D341Med (cell line): ENCODE data around the gene MAP2K4.
"Not testable (repeated sequence)": the region's sequence is repeated elsewhere in the genome, so short reads cannot be mapped to it uniquely, and the experiment has no call there.

Experiments used
- DNase-seq: peaks from one replicate; pipeline ENCODE4 v3.0.0; 2012; ENCODE audit warnings: low spot score

Gene MAP2K4

DNA sequence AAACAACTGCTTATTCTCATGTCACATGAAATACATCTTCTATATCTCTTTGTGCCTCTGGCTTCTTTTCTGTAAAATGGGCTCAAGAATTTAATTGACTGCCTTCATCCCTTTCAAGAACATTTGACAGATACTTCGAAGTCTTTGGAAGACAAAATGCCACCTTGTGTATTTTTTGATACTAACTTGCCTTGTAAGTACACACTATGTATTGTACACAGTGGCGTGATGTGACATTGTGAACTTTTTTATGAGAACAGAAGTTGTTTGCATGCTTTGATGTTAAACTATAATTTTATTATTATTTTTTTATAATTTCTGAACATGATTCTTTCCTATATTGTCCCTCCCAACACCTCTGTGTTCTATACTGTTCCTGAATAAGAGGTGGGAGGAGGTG lies 73.7 kb downstream of the MAP2K4 start:
- no peak for DNase-seq

- DNase-seq: no peak
Measured at GRCh38 chr17:12095522-12095921, 74.8 kb downstream of the MAP2K4 start.

GRCh38 chr17:12097326-12097725 lies 76.6 kb downstream of the MAP2K4 start:
- no peak for DNase-seq

DNA sequence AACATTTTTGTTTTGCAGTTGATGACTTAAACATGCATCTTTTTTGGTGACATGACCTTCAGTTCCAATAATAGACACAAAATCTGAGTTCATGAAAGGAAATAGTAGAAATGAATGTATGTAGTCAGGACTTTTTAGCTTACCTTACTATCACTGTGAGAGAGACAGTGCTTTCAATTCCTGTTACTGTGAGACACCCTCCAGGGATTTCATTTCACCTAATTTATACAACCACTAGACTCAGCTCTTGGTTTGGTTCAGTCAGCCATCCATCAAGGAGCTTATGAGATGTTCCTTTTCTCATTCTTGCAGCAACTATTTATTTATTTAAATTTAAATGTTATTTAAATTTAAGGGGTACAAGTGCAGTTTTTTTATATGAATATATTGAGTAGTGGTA lies 77.9 kb downstream of the MAP2K4 start:
- DNase-seq: no peak

DNA sequence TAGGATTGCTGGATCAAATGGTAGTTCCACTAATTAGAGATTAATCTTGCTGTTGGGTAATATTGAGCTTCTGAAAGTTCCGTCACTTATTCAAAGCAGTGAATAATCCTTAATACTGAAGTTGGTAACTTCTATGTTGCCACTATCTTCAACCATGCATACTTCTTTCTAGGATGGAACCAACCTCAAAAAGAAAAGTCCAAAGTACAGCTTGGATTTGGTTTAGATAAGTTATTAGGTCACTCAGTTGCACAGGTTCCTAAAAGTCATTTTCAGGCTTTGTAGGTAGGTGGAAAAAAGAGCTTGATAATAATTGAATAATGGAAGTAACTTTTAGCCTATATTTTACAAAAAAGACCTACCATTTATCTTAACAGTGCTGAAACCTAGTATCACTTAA lies 78.7 kb downstream of the MAP2K4 start:
- no peak for DNase-seq

DNA sequence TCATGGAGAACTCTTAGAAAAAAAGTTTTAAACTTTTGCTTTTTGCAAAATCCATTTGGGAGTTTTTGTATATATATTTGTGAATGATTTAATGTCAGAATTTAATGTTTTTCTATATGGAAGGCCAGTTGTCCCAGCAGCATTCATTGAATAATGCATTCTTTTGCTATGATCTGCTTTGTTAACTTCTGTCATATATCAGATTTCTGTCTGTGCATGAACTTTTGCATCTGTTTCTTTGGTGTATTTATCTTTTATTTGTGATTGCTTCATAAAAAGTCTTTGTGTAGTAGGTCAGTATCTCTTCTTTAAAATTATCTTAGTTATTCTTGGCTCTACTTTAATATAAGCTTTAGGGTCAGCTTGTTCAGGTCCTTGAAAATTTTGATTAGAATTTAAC lies 84.2 kb downstream of the MAP2K4 start:
- no peak for DNase-seq

GRCh38 chr17:12107905-12108304 lies 87.2 kb downstream of the MAP2K4 start:
- DNase-seq: no peak

DNA sequence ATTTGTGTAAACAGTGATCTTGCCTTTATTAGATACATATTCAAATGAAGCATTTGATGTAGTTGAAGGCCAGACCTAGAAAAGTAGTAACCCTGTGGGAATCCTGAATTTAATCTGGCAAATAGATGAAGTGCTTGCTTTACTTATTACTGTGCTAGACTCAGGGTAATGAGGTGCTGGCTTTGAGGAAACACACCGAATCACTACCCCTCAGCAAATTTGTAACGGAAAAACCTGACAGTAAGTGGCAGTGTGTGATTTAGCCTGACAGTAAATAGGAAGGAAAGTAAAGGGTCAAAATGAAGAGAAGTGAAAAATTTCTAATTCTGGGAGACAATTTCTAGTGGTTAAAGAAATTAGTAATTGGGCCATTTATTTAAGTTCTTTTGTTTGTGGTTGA lies 90.2 kb downstream of the MAP2K4 start:
- DNase-seq: no peak

GRCh38 chr17:12113156-12113555 lies 92.5 kb downstream of the MAP2K4 start:
- no peak for DNase-seq

DNA sequence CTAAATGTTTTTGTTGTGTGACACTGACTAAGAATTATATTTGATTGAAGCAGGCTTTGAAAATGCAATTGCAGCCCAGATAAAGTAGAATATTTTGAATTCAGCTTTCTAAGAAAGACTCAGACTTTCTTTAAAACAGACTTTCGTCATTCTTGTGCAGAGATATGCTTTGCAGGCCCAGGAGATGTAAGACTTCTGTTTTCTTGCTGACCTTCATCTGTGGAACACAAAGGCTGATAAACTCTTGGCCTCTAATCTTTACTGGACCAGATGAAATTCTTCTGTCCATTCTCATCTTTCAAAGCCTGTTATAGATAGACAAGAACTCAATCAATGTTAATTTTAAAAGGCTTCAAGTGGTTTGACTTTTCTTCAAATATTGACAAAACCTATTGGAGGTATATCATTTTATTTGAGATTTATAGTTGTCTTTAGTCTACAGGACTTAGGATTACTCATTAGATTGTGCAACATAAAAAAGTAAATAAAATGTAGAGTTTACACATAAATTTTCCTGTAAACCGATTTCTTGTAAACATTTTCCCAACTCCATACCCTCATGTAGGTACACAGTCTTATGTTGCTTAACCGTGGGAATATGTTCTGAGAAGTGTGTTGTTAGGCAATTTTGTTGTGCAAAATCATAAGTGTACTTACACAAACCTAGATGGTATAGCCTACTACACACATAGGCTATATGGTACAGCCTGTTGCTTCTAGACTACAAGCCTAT lies 94.2 kb downstream of the MAP2K4 start:
- no peak for DNase-seq

GRCh38 chr17:12116143-12116542 lies 95.5 kb downstream of the MAP2K4 start:
- no peak for DNase-seq

DNA sequence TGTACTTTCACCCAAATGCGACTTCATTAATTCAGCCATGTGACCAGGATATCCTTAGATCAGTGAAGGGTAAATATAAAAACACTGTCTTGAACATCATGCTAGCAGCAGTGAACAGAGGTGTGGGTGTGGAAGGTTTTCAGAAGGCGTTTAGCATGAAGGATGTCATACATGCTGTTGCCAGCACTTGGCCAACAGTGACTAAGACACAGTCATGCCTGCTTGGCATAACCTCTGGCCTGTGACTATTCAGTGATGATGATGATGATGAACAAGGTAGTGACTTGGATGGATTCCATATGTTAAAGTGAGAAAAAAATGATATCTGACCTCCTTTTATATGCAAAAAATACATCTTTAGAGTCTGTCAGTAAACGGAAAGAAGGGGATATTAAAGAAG lies 97.9 kb downstream of the MAP2K4 start:
- no peak for DNase-seq

DNA sequence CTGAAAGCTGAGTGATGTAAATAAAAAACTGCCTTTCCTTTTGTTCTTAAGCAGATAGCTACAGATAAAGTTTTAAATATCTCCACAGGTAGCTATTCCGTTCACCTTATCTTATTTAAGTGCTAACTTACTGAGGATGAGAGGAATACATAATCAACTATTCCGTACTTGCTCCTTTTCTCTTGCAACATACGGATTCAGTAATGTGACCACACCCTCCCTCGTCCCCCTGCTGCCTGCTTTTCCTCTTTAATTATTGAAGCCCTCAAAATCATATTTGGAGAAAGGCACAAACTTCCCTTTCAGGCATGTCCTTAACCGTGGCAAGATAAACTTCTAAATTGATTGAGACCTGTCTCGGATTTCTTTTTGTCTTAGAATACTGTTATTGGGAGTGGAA lies 101.4 kb downstream of the MAP2K4 start:
- DNase-seq: no peak

DNA sequence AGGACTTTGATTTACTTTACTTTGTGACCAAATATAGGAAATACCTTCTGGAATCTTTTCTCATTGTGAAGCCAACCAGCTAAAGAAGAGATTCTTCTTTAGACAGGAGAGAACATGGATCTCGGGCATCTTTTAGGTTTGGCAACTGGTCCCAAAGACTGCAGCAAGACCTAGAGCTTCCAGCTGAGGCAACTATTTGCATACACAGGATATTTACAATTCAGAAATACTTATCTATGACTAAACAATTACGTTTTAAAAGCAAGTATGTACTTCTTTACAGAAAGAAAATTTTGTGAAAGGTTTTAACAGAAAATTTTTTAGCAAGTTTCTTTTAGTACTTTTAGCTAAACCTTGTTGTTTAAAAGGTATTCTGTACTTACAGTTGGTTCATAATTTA lies 106.5 kb downstream of the MAP2K4 start:
- no peak for DNase-seq

- no peak for DNase-seq
Measured at GRCh38 chr17:12127667-12128066, 107.0 kb downstream of the MAP2K4 start.

DNA sequence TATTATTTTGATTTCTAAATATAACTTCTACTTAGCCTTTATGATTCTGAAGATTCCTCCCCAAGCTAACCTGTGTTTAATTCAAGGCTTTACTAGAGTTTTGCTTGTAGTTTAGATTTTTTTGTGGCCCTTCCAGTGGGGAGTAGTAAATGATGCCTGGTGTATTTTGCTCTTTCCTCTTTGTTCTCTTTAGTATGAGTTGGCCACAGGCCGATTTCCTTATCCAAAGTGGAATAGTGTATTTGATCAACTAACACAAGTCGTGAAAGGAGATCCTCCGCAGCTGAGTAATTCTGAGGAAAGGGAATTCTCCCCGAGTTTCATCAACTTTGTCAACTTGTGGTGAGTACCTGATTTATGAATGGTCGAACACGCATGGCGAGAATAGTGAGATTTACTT lies 108.3 kb downstream of the MAP2K4 start:
- no peak for DNase-seq

DNA sequence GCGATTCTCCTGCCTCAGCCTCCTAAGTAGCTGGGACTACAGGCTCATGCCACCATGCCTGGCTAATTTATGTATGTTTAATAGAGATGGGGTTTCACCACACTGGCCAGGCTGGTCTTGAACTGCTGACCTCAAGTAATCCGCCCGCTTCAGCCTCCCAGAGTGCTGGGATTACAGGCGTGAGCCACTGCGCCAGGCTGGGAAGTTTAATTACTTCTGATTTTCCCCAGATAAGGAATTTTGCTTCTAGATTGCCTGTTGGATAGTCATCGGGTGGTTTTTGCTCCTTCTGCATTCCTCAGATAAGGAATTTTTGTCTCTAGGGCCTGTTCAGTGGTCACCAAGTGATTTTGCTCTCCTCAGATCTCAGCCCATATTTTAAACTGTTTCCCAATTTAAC lies 112.5 kb downstream of the MAP2K4 start:
- DNase-seq: no peak

- no peak for DNase-seq
Measured at GRCh38 chr17:12134101-12134500, 113.4 kb downstream of the MAP2K4 start.

GRCh38 chr17:12134587-12134986 lies 113.9 kb downstream of the MAP2K4 start:
- no peak for DNase-seq

- no peak for DNase-seq
Measured at GRCh38 chr17:12136243-12136642, 115.6 kb downstream of the MAP2K4 start.

DNA sequence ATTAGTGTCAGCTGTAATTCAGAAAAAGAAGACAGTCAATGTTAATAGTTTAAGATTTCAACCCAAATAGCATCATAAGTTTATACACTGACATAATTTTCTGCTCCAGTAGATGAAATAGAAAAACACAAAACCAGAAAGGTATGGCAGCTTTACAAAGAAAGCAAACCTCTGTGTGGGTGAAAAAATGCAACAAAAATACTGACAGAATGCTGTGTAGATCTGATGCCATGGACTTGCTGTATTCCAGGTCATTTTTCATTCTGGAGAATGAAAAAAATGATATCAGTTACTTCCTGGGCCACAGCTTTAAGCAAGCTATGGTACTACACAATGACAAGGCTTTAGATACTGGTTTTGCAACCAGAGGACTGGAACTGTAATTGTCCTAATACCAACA lies 116.0 kb downstream of the MAP2K4 start:
- no peak for DNase-seq

- DNase-seq: no peak
Measured at GRCh38 chr17:12137859-12138258, 117.2 kb downstream of the MAP2K4 start.

DNA sequence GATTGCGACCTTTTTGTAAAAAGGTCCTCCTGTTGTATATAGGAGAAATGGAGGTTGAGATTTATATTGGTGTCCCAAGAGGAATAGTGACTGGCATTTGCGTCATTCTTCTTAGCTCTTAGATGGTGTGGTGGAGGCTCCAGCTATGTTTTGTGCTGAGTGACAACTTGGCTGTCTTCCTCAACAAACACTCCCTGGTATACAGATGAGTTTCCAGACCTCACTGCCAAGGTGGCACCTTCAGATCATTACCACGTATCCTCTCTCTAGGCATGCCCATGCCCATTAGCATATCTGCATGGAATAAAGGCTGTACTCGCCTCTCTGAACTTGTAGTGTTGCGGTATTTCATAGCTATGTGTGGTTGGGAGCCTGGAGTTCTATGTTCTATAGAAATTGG lies 120.0 kb downstream of the MAP2K4 start:
- DNase-seq: no peak

DNA sequence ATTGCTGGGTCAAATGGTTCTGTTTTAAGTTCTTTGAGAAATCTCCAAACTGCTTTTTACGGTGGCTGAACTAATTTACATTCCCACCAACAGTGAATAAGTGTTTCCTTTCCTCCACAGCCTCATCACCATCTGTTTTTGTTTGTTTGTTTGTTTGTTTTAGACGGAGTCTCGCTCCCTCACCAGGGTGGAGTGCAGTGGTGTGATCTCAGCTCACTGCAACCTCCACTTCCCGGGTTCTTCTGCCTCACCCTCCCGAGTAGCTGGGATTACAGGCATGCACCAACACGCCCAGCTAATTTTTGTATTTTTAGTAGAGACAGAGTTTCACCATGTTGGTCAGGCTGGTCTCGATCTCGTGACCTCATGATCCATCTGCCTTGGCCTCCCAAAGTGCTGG lies 141.5 kb downstream of the MAP2K4 start:
- DNase-seq: not testable (repeated sequence)

- DNase-seq: no peak
Measured at GRCh38 chr17:12164085-12164484, 143.4 kb downstream of the MAP2K4 start.
